Activated CD8-positive, alpha-beta memory T cell treated with anti-CD3 and anti-CD28 coated beads, Interleukin-2, amount 10 ng/mL, durations not matched to agents 7 days and 5 days (primary cell): ENCODE data around the gene CLECL1. TPM values are rescaled to one million over a fixed set of nuclear protein-coding genes. Genes with fewer than 3 reads are reported as not detected.
"Not testable (repeated sequence)": the region's sequence is repeated elsewhere in the genome, so short reads cannot be mapped to it uniquely, and the experiment has no call there.

Experiments used
- ATAC-seq: fragments of 150-1000 bp; cut with Tn5 transposase; one replicate; pipeline ENCODE4 v1.10.0; 2021; ENCODE audit warnings: moderate library complexity
- CTCF ChIA-PET: fragments of 350-600 bp; sonication (Branson Sonifier 250); formaldehyde crosslinking; loops from one replicate; lab custom pipeline; 2021; ENCODE audit warnings: antibody characterized with exemption; lab: Charles Lee
- DNase-seq: peaks from one replicate; pipeline ENCODE4 v3.0.0-alpha.2; 2020
- H3K27ac Mint-ChIP-seq: one replicate; pipeline ENCODE4 v1.8.0; 2021; ENCODE audit warnings: mild to moderate bottlenecking, mixed read lengths
- H3K27me3 Mint-ChIP-seq: one replicate; pipeline ENCODE4 v1.8.0; 2021; ENCODE audit warnings: mixed read lengths
- H3K36me3 Mint-ChIP-seq: one replicate; pipeline ENCODE4 v1.8.0; 2021; ENCODE audit warnings: mild to moderate bottlenecking, mixed read lengths
- H3K4me1 Mint-ChIP-seq: one replicate; pipeline ENCODE4 v1.8.0; 2021; ENCODE audit warnings: mixed read lengths
- H3K4me3 Mint-ChIP-seq: one replicate; pipeline ENCODE4 v1.8.0; 2021; ENCODE audit warnings: mild to moderate bottlenecking, moderate library complexity, mixed read lengths
- H3K9me3 Mint-ChIP-seq: one replicate; pipeline ENCODE4 v1.8.0; 2022; ENCODE audit warnings: low read depth, mixed read lengths
- total RNA-seq, 2 experiments: library from RNA; stranded (reverse); gene quantifications; one replicate each; pipeline ENCODE4 v1.2.3, GENCODE V29; 2021

CLECL1 gene
- total RNA-seq, 2 experiments from 2014 or later, result 2.2 to 8.8 TPM

GRCh38 chr12:9710584-9711375 lies 22.1 kb downstream of the CLECL1 start:
- Mint-ChIP-seq H3K27me3 (no peaks in the 10 kb centered on the region), H3K9me3 (peaks cover 6% of the 10 kb centered on the region), H3K36me3 (peaks cover 23% of the 10 kb centered on the region), H3K4me1 (peaks cover 50% of the 10 kb centered on the region), H3K27ac (peak overlapping the region; percentile 3), H3K4me3 (no peak overlapping the region)
- ATAC-seq, result no peak
- CTCF ChIA-PET, result interaction anchor here (1.3 to 8.0 kb wide), 2 partner anchors 29 to 75 kb away, joined by 3 to 93 read pairs; no protein-coding TSS in a partner anchor
- DNase-seq, result no peak

- no peak for DNase-seq
- Mint-ChIP-seq H3K9me3 (peaks cover 11% of the 10 kb centered on the region), H3K4me1 (peaks cover 53% of the 10 kb centered on the region), H3K36me3 (peaks cover 38% of the 10 kb centered on the region), H3K27ac (peak overlapping the region; percentile 89), H3K27me3 (no peaks in the 10 kb centered on the region), H3K4me3 (no peak overlapping the region)
- CTCF ChIA-PET, result interaction anchor here (0.7 to 8.0 kb wide), 31 partner anchors 9 to 378 kb away, joined by 3 to 93 read pairs (median 5); partner anchors contain the start of gene CLEC2D
- ATAC-seq, result no peak
These were observed 24.0 kb downstream of the CLECL1 start for GRCh38 chr12:9708853-9709252.

DNA sequence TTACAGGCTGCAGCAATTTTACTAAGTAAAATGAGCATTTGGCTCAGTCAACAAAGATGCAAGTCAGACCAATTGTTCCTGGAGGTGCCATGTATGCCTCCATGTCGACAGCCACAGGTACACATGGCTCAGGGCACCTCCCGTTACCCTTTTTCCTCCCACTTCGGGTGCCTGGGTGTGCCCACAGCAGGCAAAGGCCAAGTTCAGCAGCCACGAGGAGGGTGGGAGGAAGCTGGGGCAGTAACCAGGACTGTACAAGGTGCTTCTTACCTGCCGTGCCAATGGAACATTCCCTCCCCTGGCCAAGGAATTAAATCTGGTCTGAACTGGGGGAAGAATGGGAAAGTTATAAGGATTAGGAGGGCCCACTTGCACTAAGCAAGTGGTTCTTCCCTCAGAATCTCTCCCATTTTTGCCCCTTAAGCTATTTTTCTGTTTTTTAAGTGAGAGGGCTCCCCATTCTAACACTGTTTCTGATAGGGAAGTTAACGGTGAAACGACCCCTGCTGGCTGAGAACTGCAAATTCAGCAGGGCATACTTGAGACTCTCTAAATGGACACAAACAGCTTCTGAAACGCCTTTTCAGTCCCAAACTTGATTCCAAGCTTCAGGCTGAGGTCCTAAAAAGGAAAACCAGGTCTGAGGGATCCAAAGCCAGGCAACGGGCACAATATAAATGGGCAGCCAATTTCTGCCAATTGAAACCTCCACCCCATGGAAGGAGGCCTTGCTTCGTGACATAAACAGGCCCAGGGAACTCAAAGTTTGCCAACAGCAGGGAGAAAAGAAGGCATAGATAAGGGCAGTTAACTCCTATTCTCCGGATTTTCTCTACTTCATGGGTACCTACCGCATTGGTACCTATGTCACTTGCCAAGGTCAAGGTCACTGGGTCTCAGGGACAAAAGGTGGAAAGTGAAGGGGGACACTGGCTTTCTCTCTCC lies 24.8 kb downstream of the CLECL1 start:
- peak overlapping the region; percentile 37 for H3K4me3 Mint-ChIP-seq
- peaks cover 11% of the 10 kb centered on the region for H3K9me3 Mint-ChIP-seq
- H3K4me1 Mint-ChIP-seq, result peaks cover 50% of the 10 kb centered on the region
- CTCF ChIA-PET, result interaction anchor here (0.6 to 8.0 kb wide), 40 partner anchors 9 to 377 kb away, joined by 3 to 93 read pairs (median 5); partner anchors contain the start of gene CLEC2D
- peak overlapping the region; percentile 89 for H3K27ac Mint-ChIP-seq
- H3K36me3 Mint-ChIP-seq, result peaks cover 36% of the 10 kb centered on the region
- DNase-seq, result peak; percentile 84
- ATAC-seq, result peak; percentile 86
- no peaks in the 10 kb centered on the region for H3K27me3 Mint-ChIP-seq

GRCh38 chr12:9707356-9707755 lies 25.5 kb downstream of the CLECL1 start:
- Mint-ChIP-seq H3K4me3 (peak overlapping the region; percentile 37), H3K36me3 (peaks cover 36% of the 10 kb centered on the region), H3K27me3 (no peaks in the 10 kb centered on the region), H3K4me1 (peaks cover 54% of the 10 kb centered on the region), H3K27ac (peak overlapping the region; percentile 89), H3K9me3 (peaks cover 11% of the 10 kb centered on the region)
- DNase-seq (no peak), ATAC-seq (peak; percentile 35)
- CTCF ChIA-PET, result interaction anchor here (0.8 to 8.0 kb wide), 18 partner anchors 8 to 258 kb away, joined by 3 to 93 read pairs (median 5); partner anchors contain the start of gene CLEC2D

DNA sequence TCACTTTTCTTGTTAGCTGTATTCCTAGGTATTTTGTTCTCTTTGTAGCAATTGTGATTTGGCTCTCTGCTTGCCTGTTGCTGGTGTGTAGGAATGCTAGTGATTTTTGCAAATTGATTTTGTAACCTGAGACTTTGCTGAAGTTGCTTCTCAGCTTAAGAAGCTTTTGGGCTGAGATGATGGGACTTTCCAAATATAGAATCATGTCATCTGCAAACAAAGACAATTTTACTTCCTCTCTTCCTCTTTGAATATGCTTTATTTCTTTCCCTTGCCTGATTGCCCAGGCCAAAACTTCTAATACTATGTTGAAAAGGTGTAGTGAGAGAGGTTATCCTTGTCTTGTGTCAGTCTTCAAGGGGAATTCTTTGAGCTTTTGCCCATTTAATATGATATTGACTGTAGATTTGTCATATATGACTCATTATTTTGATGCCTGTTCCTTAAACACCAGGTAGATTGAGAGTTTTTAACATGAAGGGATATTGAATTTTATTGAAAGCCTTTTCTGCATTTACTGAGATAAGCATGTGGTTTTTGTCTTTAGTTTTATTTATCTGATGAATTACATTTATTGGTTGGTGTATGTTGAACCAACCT lies 26.7 kb downstream of the CLECL1 start:
- H3K9me3 Mint-ChIP-seq, result peaks cover 11% of the 10 kb centered on the region
- no peak overlapping the region for H3K4me3 Mint-ChIP-seq
- peaks cover 36% of the 10 kb centered on the region for H3K36me3 Mint-ChIP-seq
- peak overlapping the region; percentile 40 for H3K27ac Mint-ChIP-seq
- H3K27me3 Mint-ChIP-seq, result no peaks in the 10 kb centered on the region
- peaks cover 66% of the 10 kb centered on the region for H3K4me1 Mint-ChIP-seq
- no peak for ATAC-seq
- CTCF ChIA-PET, result interaction anchor here (1.0 to 8.0 kb wide), 8 partner anchors 9 to 237 kb away, joined by 3 to 93 read pairs (median 10); no protein-coding TSS in a partner anchor
- no peak for DNase-seq

- DNase-seq, H3K27me3 Mint-ChIP-seq, ATAC-seq, CTCF ChIA-PET, H3K27ac Mint-ChIP-seq, H3K4me3 Mint-ChIP-seq: not testable (repeated sequence)
- Mint-ChIP-seq H3K36me3 (peaks cover 36% of the 10 kb centered on the region), H3K4me1 (peaks cover 74% of the 10 kb centered on the region), H3K9me3 (peaks cover 11% of the 10 kb centered on the region)
These were observed 28.3 kb downstream of the CLECL1 start for GRCh38 chr12:9704561-9704960.

DNA sequence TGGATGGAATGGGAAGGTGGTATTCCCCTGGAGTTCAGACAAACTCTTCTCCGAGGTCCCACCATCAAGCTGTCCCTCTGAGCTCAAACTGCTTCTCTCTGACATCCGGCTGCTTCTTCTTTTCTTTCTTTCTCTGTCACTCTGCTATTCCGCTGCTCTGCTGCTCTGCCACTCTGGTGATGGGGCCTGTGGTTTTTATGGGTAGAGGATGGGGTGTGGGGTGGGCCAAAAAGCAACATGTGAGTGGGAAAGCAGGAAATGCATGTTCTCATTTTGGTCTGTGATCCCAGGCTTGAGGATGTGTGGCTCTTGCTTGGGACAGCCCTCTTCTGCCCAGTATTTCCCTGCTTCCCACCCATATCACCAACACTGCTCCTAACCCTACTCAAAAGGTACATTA lies 30.6 kb downstream of the CLECL1 start:
- Mint-ChIP-seq H3K36me3 (peaks cover 41% of the 10 kb centered on the region), H3K27me3 (no peaks in the 10 kb centered on the region), H3K9me3 (peaks cover 11% of the 10 kb centered on the region), H3K4me1 (peaks cover 71% of the 10 kb centered on the region), H3K4me3 (peak overlapping the region; percentile 66), H3K27ac (peak overlapping the region; percentile 96)
- CTCF ChIA-PET, result interaction anchor here (0.7 to 2.4 kb wide), 5 partner anchors 17 to 67 kb away, joined by 3 to 5 read pairs (median 3); no protein-coding TSS in a partner anchor
- ATAC-seq (peak; percentile 71), DNase-seq (peak; percentile 88)

- peaks cover 71% of the 10 kb centered on the region for H3K4me1 Mint-ChIP-seq
- ATAC-seq, result peak; percentile 58
- DNase-seq, result peak; percentile 60
- H3K27ac Mint-ChIP-seq, result peak overlapping the region; percentile 96
- peak overlapping the region; percentile 66 for H3K4me3 Mint-ChIP-seq
- no peaks in the 10 kb centered on the region for H3K27me3 Mint-ChIP-seq
- peaks cover 15% of the 10 kb centered on the region for H3K9me3 Mint-ChIP-seq
- CTCF ChIA-PET, result interaction anchor here (0.7 to 2.4 kb wide), 6 partner anchors 16 to 66 kb away, joined by 3 to 5 read pairs (median 3); no protein-coding TSS in a partner anchor
- H3K36me3 Mint-ChIP-seq, result peaks cover 43% of the 10 kb centered on the region
These were observed 31.3 kb downstream of the CLECL1 start for GRCh38 chr12:9701380-9702154.

DNA sequence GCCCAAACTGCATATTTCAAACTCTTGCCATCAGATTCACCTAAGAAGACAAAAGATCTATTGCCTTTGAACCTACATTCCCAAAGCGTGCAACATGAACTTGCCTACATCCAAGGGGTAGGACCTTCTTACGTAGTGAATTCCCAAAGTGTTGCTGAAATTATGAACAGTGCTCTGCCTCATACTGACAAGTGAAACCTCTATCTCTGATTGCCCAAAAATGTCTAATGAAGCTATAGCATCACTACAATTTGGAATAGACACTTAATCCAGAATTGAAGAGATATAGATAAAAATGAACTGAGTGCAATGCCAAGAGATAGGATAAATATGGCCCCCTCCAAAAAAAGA lies 32.3 kb downstream of the CLECL1 start:
- H3K4me3 Mint-ChIP-seq, result no peak overlapping the region
- peak overlapping the region; percentile 96 for H3K27ac Mint-ChIP-seq
- DNase-seq (no peak), ATAC-seq (no peak)
- H3K27me3 Mint-ChIP-seq, result no peaks in the 10 kb centered on the region
- H3K4me1 Mint-ChIP-seq, result peaks cover 70% of the 10 kb centered on the region
- H3K36me3 Mint-ChIP-seq, result peaks cover 45% of the 10 kb centered on the region
- peaks cover 13% of the 10 kb centered on the region for H3K9me3 Mint-ChIP-seq
- CTCF ChIA-PET, result interaction anchor here (2.4 kb wide), 2 partner anchors 14 to 15 kb away, joined by 5 to 8 read pairs; no protein-coding TSS in a partner anchor

GRCh38 chr12:9699898-9700605 lies 32.8 kb downstream of the CLECL1 start:
- peaks cover 74% of the 10 kb centered on the region for H3K4me1 Mint-ChIP-seq
- peaks cover 9% of the 10 kb centered on the region for H3K9me3 Mint-ChIP-seq
- H3K4me3 Mint-ChIP-seq, result no peak overlapping the region
- no peak for DNase-seq
- CTCF ChIA-PET, result interaction anchor here (0.7 to 2.4 kb wide), 6 partner anchors 9 to 66 kb away, joined by 3 to 12 read pairs (median 4); no protein-coding TSS in a partner anchor
- H3K27ac Mint-ChIP-seq, result peak overlapping the region; percentile 96
- peaks cover 45% of the 10 kb centered on the region for H3K36me3 Mint-ChIP-seq
- ATAC-seq, result no peak
- H3K27me3 Mint-ChIP-seq, result no peaks in the 10 kb centered on the region

DNA sequence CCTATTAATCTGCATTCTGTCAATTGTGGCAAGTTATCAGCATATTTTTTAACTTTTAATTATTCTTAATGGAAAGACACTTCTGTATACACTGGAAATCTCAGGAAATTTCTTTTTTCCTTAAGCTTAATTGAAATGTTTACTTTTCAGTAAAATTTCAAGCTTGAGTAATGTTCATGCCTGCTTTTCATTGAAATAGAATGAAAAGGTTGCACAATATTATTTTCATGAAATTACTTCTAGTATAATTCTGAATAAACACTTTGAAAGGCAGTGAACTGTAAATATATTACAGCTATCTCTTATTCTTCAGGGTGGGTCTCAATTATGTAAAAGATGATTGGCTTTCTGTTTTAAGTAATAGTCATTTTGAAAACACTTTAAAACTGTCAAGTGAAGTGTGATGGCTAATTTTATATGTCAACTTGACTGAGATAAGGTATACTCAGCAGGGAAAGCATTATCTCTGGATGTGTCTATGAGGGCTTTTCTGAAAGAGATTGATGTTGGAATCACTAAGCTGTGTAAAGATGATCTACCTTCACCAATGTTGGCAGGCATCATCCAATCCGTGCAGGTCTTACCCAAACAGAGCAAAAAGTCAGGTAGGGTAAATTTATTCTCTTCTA lies 33.5 kb downstream of the CLECL1 start:
- Mint-ChIP-seq H3K4me3 (no peak overlapping the region), H3K36me3 (peaks cover 45% of the 10 kb centered on the region), H3K4me1 (peaks cover 79% of the 10 kb centered on the region), H3K9me3 (peaks cover 9% of the 10 kb centered on the region), H3K27ac (peak overlapping the region; percentile 74), H3K27me3 (no peaks in the 10 kb centered on the region)
- no peak for DNase-seq
- peak; percentile 6 for ATAC-seq
- CTCF ChIA-PET, result interaction anchor here (0.7 to 2.4 kb wide), 5 partner anchors 9 to 65 kb away, joined by 3 to 12 read pairs (median 3); no protein-coding TSS in a partner anchor
